GM12865 (cell line): ENCODE results near the gene KRI1.

ENCODE experiments used
- DNase-seq: peaks from one replicate; pipeline ENCODE4 v3.0.0; 2010; ENCODE audit warnings: low read depth
- H3K4me3 ChIP-seq: 2 replicates; pipeline ENCODE4 v1.5.1; 2011; ENCODE audit warnings: mild to moderate bottlenecking, low read depth, low read length, control low read depth
- TF ChIP-seq, protein P1 (sequence below): IDR thresholded peaks from 2 replicates; pipeline ENCODE4 v1.5.1; 2011; ENCODE audit warnings: low read length, control low read depth, low read depth, inconsistent platforms; ENCODE audit not compliant: insufficient read depth; ENCODE audit errors: missing control alignments

KRI1 gene

DNA sequence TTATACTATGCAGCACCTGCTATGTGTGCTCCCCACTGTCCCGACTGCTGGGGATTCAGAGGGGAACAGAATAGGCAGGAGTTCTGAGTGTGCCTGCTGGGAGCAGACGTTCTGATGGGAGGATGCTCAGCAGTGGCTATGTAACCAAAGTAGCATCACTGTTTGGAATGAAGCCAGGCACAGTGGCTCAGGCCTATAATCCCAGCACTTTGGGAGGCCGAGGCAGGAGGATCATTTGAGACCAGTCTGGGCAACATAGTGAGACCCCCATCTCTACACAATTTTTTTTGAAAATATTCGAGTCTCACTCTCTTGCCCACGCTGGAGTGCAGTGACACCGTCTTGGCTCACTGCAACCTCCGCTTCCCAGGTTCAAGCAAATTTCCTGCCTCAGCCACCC lies 16.1 kb downstream of the KRI1 start:
- H3K4me3 ChIP-seq = no peak overlapping the region
- no peak for DNase-seq
- TF ChIP-seq, protein P1, sequence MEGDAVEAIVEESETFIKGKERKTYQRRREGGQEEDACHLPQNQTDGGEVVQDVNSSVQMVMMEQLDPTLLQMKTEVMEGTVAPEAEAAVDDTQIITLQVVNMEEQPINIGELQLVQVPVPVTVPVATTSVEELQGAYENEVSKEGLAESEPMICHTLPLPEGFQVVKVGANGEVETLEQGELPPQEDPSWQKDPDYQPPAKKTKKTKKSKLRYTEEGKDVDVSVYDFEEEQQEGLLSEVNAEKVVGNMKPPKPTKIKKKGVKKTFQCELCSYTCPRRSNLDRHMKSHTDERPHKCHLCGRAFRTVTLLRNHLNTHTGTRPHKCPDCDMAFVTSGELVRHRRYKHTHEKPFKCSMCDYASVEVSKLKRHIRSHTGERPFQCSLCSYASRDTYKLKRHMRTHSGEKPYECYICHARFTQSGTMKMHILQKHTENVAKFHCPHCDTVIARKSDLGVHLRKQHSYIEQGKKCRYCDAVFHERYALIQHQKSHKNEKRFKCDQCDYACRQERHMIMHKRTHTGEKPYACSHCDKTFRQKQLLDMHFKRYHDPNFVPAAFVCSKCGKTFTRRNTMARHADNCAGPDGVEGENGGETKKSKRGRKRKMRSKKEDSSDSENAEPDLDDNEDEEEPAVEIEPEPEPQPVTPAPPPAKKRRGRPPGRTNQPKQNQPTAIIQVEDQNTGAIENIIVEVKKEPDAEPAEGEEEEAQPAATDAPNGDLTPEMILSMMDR = no peak

DNA sequence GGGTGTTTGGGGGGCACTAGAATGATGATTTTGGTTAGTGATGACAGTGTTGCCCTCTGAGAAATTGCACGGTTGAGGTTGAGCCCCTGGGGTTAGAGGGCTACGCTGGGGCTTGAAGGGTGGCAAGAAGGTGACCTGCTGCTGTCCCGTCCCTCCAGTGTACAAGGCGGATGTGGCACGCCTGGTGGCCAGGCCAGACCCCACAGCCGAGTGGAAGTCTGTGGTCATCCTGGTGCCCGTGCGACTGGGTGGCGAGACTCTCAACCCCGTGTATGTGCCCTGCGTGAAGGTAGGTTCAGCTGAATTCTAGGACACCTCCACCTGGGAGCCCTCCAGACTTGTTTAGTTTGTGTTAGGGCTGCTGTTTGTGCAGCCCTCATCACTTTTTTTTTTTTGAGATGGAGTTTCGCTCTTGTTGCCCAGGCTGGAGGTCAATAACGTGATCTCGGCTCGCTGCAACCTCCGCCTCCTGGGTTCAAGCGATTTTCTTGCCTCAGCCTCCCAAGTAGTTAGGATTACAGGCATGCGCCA lies 17.0 kb downstream of the KRI1 start:
- TF ChIP-seq, protein P1 = no peak
- no peak overlapping the region for H3K4me3 ChIP-seq
- no peak for DNase-seq

DNA sequence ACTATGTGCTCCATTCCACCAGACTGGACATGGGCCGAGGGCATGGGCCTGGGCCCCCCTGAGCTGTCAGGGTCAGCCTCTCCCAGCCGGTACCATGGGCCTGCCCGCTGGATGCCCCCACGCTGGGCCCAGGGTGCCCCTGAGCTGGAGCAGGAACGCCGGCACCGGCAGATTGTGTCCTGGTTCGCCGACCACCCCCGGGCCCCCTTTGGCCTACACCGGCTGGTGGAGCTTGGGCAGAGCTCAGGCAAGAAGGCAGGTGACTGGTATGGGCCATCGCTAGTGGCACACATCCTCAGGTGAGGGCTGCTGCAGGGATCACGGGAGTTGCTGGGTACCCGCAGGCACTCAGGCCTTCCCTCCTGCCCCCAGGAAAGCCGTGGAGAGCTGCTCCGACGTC lies 19.0 kb downstream of the KRI1 start:
- H3K4me3 ChIP-seq = no peak overlapping the region
- TF ChIP-seq, protein P1 = no peak
- DNase-seq = no peak

DNA sequence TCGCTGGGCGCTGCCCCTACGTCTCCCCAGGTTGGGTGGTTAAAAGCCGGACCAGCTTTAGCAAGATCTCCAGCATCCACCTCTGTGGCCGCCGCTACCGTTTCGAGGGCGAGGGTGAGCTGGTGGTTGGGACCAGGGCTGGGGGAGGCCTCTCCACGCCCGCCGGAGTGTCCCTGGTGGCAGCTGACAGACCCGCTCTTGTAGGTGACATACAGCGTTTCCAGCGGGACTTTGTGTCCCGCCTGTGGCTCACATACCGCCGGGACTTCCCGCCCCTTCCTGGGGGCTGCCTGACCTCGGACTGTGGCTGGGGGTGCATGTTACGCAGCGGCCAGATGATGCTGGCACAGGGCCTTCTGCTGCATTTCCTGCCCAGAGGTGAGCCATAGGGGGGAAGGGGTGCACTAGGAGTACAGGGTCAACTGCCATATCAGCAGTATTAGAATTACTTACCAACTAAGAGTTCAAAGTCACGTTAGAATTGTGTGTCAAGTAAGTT lies 21.0 kb downstream of the KRI1 start:
- H3K4me3 ChIP-seq = peak overlapping the region; percentile 99
- TF ChIP-seq, protein P1 = no peak
- DNase-seq = no peak

DNA sequence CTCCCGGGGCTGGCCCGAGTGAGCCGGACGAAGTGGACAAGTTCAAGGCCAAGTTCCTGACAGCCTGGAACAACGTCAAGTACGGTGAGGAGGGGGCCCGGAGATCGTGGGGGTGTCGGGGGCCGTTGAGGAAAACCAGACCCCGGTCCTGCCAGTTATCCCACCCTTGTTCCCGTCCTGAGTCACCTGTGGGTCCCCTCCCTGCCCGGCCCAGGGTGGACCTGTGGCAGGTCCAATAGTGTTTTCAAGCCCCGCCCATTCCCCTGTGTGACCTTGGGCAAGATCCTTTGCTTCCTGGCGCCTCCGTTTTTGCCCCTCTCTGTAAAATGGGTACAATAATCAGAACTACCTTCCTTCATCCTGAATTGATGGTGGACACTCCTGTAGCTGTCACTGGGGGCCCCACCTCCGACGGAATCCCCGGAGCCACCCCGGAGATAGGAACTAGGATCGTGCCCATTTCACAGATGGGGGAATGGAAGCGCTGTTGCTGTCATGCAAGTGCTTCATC lies 21.5 kb downstream of the KRI1 start:
- H3K4me3 ChIP-seq = peak overlapping the region; percentile 99
- TF ChIP-seq, protein P1 = no peak
- DNase-seq = peak; percentile 34

DNA sequence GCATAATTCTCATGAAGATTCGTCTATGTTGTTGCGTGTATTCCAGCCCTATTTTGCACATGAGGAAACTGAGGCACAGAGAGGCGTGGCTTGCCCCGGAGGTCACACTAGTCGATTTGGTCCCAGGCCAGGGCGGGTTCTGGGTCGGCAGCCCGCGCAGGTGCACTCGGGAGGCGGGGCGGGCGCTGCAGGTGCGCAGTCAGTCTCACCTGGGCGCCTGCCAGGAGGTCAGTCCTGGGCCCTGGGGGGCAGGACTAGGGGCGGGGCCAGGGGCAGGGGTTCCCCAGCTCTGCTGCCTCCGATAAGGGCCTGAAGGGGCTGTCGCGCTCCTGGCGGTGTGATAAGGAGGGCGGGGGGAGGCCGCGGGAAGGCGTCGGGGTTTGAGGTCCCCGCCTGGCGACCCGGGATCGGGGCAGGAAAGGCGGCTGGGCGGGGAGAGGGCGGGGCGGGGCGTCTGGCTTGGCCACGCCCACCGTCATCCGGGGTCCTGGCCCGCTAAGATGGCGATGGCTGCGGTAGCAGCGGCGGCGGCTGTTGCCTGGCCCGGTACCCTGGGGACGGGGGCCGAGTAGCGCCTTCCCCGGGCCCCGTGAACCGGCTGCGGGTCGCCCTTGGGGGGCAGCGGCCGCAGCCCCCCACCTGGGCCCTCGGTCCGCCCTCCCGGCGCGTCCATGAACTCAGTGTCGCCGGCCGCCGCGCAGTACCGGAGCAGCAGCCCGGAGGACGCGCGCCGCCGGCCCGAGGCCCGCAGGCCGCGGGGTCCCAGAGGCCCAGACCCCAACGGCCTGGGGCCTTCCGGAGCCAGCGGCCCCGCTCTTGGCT lies 22.2 kb downstream of the KRI1 start, which contains the start of gene ATG4D:
TSS of gene ATG4D (plus strand) at position 485 of the 822 bp plus-strand sequence. CDS start at position 672, 187 bp downstream.
- H3K4me3 ChIP-seq = peak within 1 kb of the TSS; percentile 99
- peak; percentile 84 for DNase-seq
- TF ChIP-seq, protein P1 = no peak
